NOMO-1 treated with dmso at 0.1 percent for 144 hours (cell line): ENCODE data around the gene MACC1.

ENCODE experiments used
- DNase-seq: peaks from one replicate; lab custom pipeline; 2025; ENCODE audit not compliant: unreplicated experiment; lab: John Stamatoyannopoulos, UW

The MACC1 gene

GRCh38 chr7:20183086-20183485 lies 34.1 kb downstream of the MACC1 start:
- DNase-seq = no peak

- no peak for DNase-seq
These were observed 40.5 kb downstream of the MACC1 start for GRCh38 chr7:20176578-20177242.

- DNase-seq = no peak
These were observed 43.4 kb downstream of the MACC1 start for GRCh38 chr7:20173828-20174227.

- DNase-seq = no peak
These were observed 44.3 kb downstream of the MACC1 start for GRCh38 chr7:20172736-20173334.

- DNase-seq = no peak
These were observed 46.6 kb downstream of the MACC1 start for GRCh38 chr7:20170633-20171032.

- no peak for DNase-seq
These were observed 52.1 kb downstream of the MACC1 start for GRCh38 chr7:20165146-20165510.

GRCh38 chr7:20164425-20165145 lies 52.6 kb downstream of the MACC1 start:
- no peak for DNase-seq

- DNase-seq = no peak
These were observed 54.5 kb downstream of the MACC1 start for GRCh38 chr7:20162665-20163064.

GRCh38 chr7:20159226-20159747 lies 57.9 kb downstream of the MACC1 start:
- DNase-seq = no peak

- DNase-seq = peak; percentile 8
These were observed 58.5 kb downstream of the MACC1 start for GRCh38 chr7:20158684-20159083.

- DNase-seq = no peak
These were observed 59.7 kb downstream of the MACC1 start for GRCh38 chr7:20157456-20157855.

GRCh38 chr7:20153999-20154398 lies 63.2 kb downstream of the MACC1 start:
- DNase-seq = no peak

GRCh38 chr7:20153567-20153966 lies 63.6 kb downstream of the MACC1 start:
- no peak for DNase-seq

GRCh38 chr7:20152511-20152910 lies 64.7 kb downstream of the MACC1 start:
- DNase-seq = no peak

- peak; percentile 25 for DNase-seq
These were observed 65.3 kb downstream of the MACC1 start for GRCh38 chr7:20151708-20152456.

- DNase-seq = peak; percentile 9
These were observed 70.7 kb downstream of the MACC1 start for GRCh38 chr7:20146451-20146850.

GRCh38 chr7:20144801-20145200 lies 72.4 kb downstream of the MACC1 start:
- DNase-seq = no peak

- DNase-seq = no peak
These were observed 75.5 kb downstream of the MACC1 start for GRCh38 chr7:20141666-20142065.

- no peak for DNase-seq
These were observed 76.2 kb downstream of the MACC1 start for GRCh38 chr7:20141002-20141345.

- DNase-seq = no peak
These were observed 76.7 kb downstream of the MACC1 start for GRCh38 chr7:20140291-20141001.

- DNase-seq = no peak
These were observed 80.5 kb downstream of the MACC1 start for GRCh38 chr7:20136647-20137046.
